Astrocyte (in vitro differentiated cells and primary cell): ENCODE measurements around the gene COA8. TPM values are rescaled to one million over a fixed set of nuclear protein-coding genes. Genes with fewer than 3 reads are reported as not detected.

Experiments
- DNase-seq: peaks from one replicate; pipeline ENCODE4 v3.0.0-alpha.2; 2010; ENCODE audit warnings: low read depth
- FAIRE-seq: peaks from 2 replicates; lab custom pipeline; 2011; peaks lifted over from hg19 to GRCh38; lab: Jason Lieb, UNC
- H2AFZ ChIP-seq: 2 replicates; pipeline ENCODE4 v1.6.0; 2012; ENCODE audit warnings: low read depth, low read length, inconsistent platforms
- H3K27ac ChIP-seq: 2 replicates; pipeline ENCODE4 v1.5.1; 2011; ENCODE audit warnings: low read depth, low read length, inconsistent platforms
- H3K27me3 ChIP-seq: 2 replicates; pipeline ENCODE4 v1.6.0; 2011; ENCODE audit warnings: low read length, inconsistent platforms; ENCODE audit not compliant: insufficient read depth
- H3K36me3 ChIP-seq: 2 replicates; pipeline ENCODE4 v1.5.1; 2011; ENCODE audit warnings: low read length, inconsistent platforms; ENCODE audit not compliant: insufficient read depth
- H3K4me1 ChIP-seq: 2 replicates; pipeline ENCODE4 v1.5.1; 2011; ENCODE audit warnings: low read length, inconsistent platforms; ENCODE audit not compliant: insufficient read depth
- H3K4me2 ChIP-seq: 2 replicates; pipeline ENCODE4 v1.6.0; 2012; ENCODE audit warnings: low read length, inconsistent platforms
- H3K4me3 ChIP-seq: 2 replicates; pipeline ENCODE4 v1.5.1; 2011; ENCODE audit warnings: low read depth, mild to moderate bottlenecking, low read length, inconsistent platforms; ENCODE audit not compliant: insufficient read depth
- H3K79me2 ChIP-seq: 2 replicates; pipeline ENCODE4 v1.6.0; 2012; ENCODE audit warnings: mild to moderate bottlenecking, low read length, inconsistent platforms; ENCODE audit not compliant: insufficient read depth
- H3K9ac ChIP-seq: 2 replicates; pipeline ENCODE4 v1.6.0; 2012; ENCODE audit warnings: mild to moderate bottlenecking, low read length, inconsistent platforms
- H3K9me3 ChIP-seq: 2 replicates; pipeline ENCODE4 v1.5.1; 2012; ENCODE audit warnings: low read depth, mild to moderate bottlenecking, low read length, inconsistent platforms; ENCODE audit not compliant: insufficient read depth
- H4K20me1 ChIP-seq: 2 replicates; pipeline ENCODE4 v1.6.0; 2012; ENCODE audit warnings: low read length, inconsistent platforms; ENCODE audit not compliant: insufficient read depth
- H3K27ac Mint-ChIP-seq: one replicate; pipeline ENCODE4 v1.8.0; 2021; ENCODE audit warnings: mild to moderate bottlenecking, mixed read lengths; ENCODE audit not compliant: unreplicated experiment
- H3K27me3 Mint-ChIP-seq: one replicate; pipeline ENCODE4 v1.8.0; 2021; ENCODE audit warnings: low read depth, mixed read lengths; ENCODE audit not compliant: unreplicated experiment
- H3K36me3 Mint-ChIP-seq: one replicate; pipeline ENCODE4 v1.8.0; 2021; ENCODE audit warnings: low read depth, mixed read lengths; ENCODE audit not compliant: unreplicated experiment
- H3K4me1 Mint-ChIP-seq: one replicate; pipeline ENCODE4 v1.8.0; 2021; ENCODE audit warnings: low read depth, mixed read lengths; ENCODE audit not compliant: unreplicated experiment
- H3K4me3 Mint-ChIP-seq: one replicate; pipeline ENCODE4 v1.8.0; 2021; ENCODE audit warnings: mild to moderate bottlenecking, moderate library complexity, mixed read lengths; ENCODE audit not compliant: unreplicated experiment
- H3K9me3 Mint-ChIP-seq: one replicate; pipeline ENCODE4 v1.8.0; 2021; ENCODE audit warnings: mild to moderate bottlenecking, mixed read lengths; ENCODE audit not compliant: unreplicated experiment
- EZH2 ChIP-seq: IDR thresholded peaks from 2 replicates; pipeline ENCODE4 v1.6.1; 2012; ENCODE audit warnings: mild to moderate bottlenecking, low read length, inconsistent platforms; ENCODE audit not compliant: insufficient read depth
- total RNA-seq: library from RNA; stranded (reverse); gene quantifications from 2 replicates; pipeline ENCODE4 v1.2.1, GENCODE V29; 2021
- TF ChIP-seq, protein P1 (sequence below): IDR thresholded peaks from 2 replicates; pipeline ENCODE4 v1.5.1; 2011; ENCODE audit warnings: low read depth, mild to moderate bottlenecking, inconsistent platforms, low read length, moderate library complexity; ENCODE audit not compliant: insufficient read depth

The COA8 gene
- total RNA-seq, 1 donor from 2014 or later = 56.2 TPM

- no peak for FAIRE-seq
- peak overlapping the region; percentile 98 for H3K4me3 ChIP-seq
- H3K27me3 Mint-ChIP-seq = no peaks in the 10 kb centered on the region
- no peak for DNase-seq
- H3K9ac ChIP-seq = peak overlapping the region; percentile 95
- H3K9me3 Mint-ChIP-seq = no peaks in the 10 kb centered on the region
- peaks cover 5% of the 10 kb centered on the region for H3K36me3 ChIP-seq
- TF ChIP-seq, protein P1, sequence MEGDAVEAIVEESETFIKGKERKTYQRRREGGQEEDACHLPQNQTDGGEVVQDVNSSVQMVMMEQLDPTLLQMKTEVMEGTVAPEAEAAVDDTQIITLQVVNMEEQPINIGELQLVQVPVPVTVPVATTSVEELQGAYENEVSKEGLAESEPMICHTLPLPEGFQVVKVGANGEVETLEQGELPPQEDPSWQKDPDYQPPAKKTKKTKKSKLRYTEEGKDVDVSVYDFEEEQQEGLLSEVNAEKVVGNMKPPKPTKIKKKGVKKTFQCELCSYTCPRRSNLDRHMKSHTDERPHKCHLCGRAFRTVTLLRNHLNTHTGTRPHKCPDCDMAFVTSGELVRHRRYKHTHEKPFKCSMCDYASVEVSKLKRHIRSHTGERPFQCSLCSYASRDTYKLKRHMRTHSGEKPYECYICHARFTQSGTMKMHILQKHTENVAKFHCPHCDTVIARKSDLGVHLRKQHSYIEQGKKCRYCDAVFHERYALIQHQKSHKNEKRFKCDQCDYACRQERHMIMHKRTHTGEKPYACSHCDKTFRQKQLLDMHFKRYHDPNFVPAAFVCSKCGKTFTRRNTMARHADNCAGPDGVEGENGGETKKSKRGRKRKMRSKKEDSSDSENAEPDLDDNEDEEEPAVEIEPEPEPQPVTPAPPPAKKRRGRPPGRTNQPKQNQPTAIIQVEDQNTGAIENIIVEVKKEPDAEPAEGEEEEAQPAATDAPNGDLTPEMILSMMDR = no peak
- no peak for TF ChIP-seq EZH2
- H3K9me3 ChIP-seq = no peaks in the 10 kb centered on the region
- H3K4me2 ChIP-seq = peak overlapping the region; percentile 97
- H3K4me1 ChIP-seq = peaks cover 23% of the 10 kb centered on the region
- peaks cover 46% of the 10 kb centered on the region for H4K20me1 ChIP-seq
- peaks cover 8% of the 10 kb centered on the region for H3K36me3 Mint-ChIP-seq
- peaks cover 58% of the 10 kb centered on the region for H3K79me2 ChIP-seq
- H3K27me3 ChIP-seq = no peaks in the 10 kb centered on the region
- peak overlapping the region; percentile 88 for H2AFZ ChIP-seq
- H3K27ac Mint-ChIP-seq = peak overlapping the region; percentile 93
- H3K4me3 Mint-ChIP-seq = peak overlapping the region; percentile 95
- H3K4me1 Mint-ChIP-seq = peaks cover 32% of the 10 kb centered on the region
- peak overlapping the region; percentile 92 for H3K27ac ChIP-seq
Observed at GRCh38 chr14:103629503-103630121, 66.9 kb downstream of the COA8 start.

DNA sequence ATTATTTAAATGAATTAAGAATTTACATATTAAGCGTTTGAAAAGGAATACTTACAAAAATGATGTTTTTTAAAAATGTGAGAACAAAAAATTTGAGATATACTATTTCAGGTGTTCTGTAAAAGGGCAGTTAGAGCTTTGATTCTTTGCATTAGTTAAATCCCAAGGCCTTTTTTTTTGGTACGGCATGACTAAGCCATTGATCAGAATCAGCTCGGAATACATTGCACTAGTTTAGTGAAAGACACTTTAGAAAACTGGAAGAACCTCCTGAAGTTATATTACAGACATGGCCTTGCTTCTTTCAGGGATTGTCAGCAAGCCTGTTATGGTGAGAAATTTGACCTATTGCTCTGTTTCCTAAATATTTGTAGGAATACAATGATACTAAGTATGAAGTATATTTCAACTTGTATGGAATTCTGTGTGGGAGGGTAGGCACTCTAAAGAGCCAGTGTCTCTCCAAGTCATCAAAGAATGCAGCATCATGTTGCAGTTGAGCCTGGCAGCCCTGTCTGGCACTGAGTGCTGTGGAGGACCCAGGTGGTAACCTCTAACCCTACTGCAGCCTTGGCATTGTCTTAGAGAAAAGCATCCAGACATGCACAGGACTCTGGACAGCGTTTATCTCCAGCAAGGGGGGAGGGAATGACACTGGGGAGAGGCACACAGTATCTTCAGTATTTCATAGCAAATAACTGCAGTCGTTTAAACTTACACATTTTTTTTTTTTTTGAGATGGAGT lies 67.8 kb downstream of the COA8 start:
- Histone ChIP-seq H4K20me1 (peaks cover 55% of the 10 kb centered on the region), H3K27ac (peak overlapping the region; percentile 92), H2AFZ (no peak overlapping the region), H3K9ac (peak overlapping the region; percentile 95), H3K27me3 (no peaks in the 10 kb centered on the region), H3K4me1 (peaks cover 19% of the 10 kb centered on the region), H3K9me3 (no peaks in the 10 kb centered on the region), H3K4me2 (peak overlapping the region; percentile 97), H3K36me3 (peaks cover 5% of the 10 kb centered on the region), H3K4me3 (peak overlapping the region; percentile 98), H3K79me2 (peaks cover 67% of the 10 kb centered on the region)
- peaks cover 28% of the 10 kb centered on the region for H3K4me1 Mint-ChIP-seq
- DNase-seq (no peak), FAIRE-seq (no peak)
- TF ChIP-seq EZH2 = no peak
- TF ChIP-seq, protein P1 = no peak
- peak overlapping the region; percentile 95 for H3K4me3 Mint-ChIP-seq
- H3K27me3 Mint-ChIP-seq = no peaks in the 10 kb centered on the region
- peaks cover 8% of the 10 kb centered on the region for H3K36me3 Mint-ChIP-seq
- no peaks in the 10 kb centered on the region for H3K9me3 Mint-ChIP-seq
- peak overlapping the region; percentile 93 for H3K27ac Mint-ChIP-seq
